ENCODE measurements around the gene SH2D6.
"Not testable (repeated sequence)": the region's sequence is repeated elsewhere in the genome, so short reads cannot be mapped to it uniquely, and the experiment has no call there.

SH2D6 gene

DNA sequence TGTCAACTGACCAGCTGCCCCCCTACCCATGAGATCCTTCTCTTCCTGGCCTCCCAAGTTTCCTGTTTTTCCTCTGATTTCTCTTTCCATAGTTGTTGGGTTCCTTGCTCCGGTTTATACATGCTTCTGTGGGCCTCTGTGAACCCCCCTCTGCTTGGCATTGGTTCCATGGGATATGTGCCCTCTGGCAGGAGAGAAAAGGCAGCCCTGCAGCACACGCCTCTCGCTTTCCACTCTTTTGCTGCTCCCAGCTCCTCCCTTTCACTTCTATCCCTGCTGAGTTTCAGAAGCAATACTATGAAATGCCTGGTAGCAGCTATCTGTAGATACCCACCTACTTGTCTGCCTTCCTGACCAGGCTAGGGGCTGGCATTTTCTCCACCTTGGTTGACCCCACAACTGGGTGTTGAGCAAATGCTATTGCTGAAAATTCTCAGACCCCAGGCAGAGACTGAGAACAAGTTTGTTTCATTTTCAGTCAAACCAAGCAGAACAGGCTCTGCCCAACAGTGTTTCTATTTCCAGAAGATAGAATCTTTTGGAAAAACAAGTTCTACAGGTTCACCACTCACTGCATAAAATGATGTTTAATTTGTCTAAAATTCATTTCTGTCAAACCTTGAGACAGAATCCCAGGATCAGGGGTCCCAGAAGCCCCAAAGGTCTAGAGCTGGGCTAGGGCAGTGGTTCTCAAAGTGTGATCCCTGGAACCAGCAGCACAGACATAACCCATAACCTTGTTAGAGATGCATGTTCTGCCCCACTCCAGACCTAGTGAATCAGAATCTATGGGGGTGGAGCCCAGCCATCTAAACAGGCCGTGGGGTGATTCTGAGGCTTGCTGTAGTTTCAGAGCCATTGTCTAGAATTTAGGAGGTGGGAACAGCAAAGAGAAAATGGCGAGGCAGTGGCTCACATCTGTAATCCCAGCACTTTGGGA, 21.7 kb upstream of the SH2D6 start:
- in situ Hi-C loops (cut with MboI; ENCODE audit: low pct_unique_long_range_greater_than_20kb, low sequenced_read_pairs), result no loop called here
- no peak for DNase-seq

DNA sequence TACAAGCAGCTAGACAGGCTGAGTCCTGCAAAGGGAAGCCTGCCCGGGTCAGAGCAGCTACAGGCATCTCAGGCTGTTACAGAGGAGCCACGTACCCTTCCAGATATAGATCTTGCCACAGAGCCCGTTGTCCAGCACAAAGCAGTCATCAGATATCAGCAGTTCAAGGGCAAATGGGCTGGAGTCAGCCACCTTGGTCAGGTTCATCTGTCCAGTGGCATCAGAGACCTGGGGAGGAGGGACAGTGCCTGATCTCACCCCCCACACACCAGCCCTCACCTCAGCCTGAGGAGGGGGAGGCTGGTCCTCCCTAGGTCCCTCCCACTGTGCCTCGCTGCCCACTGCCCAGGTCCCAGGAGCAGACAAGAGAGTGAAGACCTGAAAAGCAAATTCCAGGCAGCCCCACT, 20.6 kb upstream of the SH2D6 start:
- in situ Hi-C loops (cut with MboI; ENCODE audit: low pct_unique_long_range_greater_than_20kb, low sequenced_read_pairs), result no loop called here

DNA sequence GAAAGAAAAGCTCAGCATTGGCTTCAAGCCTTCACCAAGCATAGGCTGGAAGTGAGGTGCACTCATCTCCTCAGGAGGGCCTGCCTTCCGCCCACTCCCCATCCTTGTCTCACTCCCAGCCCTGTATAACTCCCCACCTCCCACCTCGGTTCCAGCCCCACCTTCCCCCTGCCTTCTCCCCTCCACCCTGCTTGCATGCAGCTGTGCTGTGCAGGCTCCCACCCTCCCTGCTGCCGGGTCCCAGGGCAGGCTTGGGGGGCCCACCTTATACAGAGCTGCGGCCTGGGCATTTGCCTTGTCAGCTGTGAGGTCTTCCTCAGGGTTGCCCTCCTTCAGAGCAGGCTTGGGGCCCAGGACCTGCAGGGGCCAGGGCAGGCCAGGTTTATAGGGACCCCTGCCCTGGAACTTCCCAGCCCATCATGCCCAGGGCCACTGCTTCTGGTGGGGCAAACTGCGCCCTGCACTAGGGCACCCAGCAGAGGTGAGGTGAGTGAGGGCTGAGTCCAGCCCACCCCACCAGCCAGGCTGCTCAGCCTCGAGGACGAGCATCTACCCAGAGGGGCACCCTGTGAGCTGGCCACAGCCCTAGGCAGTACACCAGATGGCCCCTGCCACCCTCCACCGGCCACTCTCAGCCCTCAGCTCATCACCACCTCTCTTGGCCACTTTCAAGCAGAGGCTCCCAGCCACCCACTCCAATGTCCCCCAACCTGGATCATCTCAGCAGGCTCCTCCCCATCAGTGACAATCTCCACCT, 19.9 kb upstream of the SH2D6 start:
- no peak for DNase-seq
- in situ Hi-C loops (cut with MboI; ENCODE audit: low pct_unique_long_range_greater_than_20kb, low sequenced_read_pairs), result no loop called here

More for the DNA sequence above, 20.6 kb upstream of the SH2D6 start:
- DNase-seq, result no peak

DNA sequence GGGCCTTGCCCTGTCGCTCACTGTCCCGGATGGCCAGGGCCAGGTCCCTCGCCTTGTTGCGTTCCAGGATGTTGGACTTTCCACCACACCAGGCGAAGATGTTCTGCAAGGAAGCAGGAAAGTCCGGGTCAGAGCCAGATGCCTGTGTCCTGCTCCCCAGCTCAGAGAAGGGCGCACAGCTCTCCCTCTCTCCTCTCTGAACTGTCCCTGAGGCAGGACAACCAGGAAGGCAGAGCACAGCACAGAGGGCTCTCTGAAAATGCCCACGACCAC, 19.4 kb upstream of the SH2D6 start:
- in situ Hi-C loops (cut with MboI; ENCODE audit: low pct_unique_long_range_greater_than_20kb, low sequenced_read_pairs), result no loop called here
- DNase-seq, result no peak

DNA sequence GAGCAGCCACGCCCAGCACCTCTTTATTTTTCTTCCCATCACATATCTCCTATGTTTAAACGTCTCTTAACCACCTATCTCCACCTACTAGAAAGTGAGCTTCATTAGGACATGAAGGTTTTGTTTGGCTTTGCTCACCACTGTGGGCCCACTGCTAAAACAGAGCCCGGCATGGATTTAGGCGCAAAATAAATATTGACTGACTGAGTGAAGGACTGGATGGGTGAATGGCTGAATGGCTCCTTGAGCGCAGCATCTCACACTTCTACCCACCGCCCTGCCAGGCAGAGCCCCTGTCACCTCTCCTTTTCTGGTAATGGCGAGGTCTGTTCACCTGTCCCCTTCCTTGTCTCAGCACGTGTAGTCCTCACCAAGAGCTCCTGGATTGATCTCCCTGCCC, 18.5 kb upstream of the SH2D6 start:
- DNase-seq, result no peak
- in situ Hi-C loops (cut with MboI; ENCODE audit: low pct_unique_long_range_greater_than_20kb, low sequenced_read_pairs), result no loop called here

DNA sequence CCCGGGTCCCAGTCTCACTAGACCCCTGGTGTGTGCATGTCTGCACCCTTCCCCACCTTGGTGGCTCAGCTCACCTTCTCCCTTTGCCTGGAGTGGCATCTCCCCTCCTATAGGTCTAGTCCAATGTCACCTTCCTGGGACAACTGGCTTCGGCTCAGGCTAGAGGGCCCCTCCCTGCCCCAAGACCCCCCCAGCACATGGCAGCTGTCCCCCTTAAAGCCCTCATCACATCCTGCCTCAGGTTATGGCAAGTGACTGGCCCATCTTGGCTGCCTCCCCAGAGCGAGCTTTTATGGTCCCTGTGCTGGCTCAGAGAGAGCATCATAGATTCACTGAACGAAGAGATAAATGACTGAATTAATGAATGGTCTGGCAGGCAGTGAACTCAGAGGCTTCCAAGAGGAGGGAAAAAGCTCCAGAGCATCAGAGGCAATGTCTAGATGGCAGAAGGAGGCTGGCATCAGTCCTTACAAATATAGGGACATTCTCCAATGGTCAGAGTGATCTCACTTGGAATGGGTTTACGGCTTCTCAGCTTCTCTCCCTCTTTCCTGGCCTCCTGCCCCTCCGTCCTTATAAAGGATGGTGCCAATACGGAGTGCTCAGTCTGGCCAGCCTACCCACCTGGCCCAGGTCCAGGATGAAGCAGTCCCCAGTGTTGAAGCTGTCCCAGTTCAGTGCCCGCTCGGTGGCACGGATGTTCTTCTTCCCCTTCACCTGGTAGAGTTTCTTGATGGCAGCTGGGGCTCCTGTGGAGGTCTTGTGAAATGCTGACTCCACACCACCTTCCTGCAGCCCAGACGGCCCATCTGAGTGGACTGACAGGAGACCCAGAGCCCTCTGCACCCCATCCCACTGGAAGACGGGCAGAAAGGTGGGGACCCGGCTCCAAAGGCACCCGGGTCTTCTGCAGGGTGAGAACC, 17.7 kb upstream of the SH2D6 start:
- no peak for DNase-seq
- in situ Hi-C loops (cut with MboI; ENCODE audit: low pct_unique_long_range_greater_than_20kb, low sequenced_read_pairs), result no loop called here

DNA sequence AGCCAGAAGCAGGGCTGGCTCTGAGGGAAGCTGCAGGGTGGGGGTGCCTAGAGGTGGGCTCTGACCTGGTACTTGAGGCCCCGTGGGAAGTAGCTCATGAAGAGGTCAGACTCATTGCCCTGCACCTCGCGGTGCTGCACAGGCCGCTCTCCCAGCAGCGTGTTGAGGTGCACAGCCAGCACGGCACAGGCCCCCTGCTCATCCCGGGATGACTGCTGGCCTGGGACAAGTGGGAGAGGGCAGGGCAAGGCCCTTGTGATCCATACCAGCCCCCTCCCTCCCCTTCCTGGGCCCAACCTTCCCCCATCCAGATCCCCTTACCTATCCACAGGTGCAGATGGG, 17.1 kb upstream of the SH2D6 start:
- no peak for DNase-seq
- in situ Hi-C loops (cut with MboI; ENCODE audit: low pct_unique_long_range_greater_than_20kb, low sequenced_read_pairs), result no loop called here

DNA sequence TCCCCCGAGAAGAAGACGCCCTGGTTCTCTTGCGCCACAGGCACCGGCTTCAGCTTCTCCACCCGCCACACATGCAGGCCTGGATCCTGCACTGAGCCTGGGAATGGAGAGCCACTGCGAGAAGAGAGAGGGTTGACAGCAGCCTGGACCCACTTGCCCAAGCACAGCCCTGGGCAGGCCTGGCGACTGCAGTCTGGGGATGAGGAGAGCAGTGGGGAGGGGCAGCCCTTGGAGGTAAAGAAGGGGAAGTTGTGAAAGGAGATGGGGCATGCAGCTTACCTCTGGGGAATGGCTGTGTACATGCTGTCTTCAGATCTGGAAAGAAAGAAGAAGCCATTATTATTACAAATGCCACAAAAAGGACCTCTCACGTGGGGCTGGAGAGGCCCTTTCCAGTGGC, 16.7 kb upstream of the SH2D6 start:
- in situ Hi-C loops (cut with MboI; ENCODE audit: low pct_unique_long_range_greater_than_20kb, low sequenced_read_pairs), result no loop called here
- peak; percentile 78 for DNase-seq

DNA sequence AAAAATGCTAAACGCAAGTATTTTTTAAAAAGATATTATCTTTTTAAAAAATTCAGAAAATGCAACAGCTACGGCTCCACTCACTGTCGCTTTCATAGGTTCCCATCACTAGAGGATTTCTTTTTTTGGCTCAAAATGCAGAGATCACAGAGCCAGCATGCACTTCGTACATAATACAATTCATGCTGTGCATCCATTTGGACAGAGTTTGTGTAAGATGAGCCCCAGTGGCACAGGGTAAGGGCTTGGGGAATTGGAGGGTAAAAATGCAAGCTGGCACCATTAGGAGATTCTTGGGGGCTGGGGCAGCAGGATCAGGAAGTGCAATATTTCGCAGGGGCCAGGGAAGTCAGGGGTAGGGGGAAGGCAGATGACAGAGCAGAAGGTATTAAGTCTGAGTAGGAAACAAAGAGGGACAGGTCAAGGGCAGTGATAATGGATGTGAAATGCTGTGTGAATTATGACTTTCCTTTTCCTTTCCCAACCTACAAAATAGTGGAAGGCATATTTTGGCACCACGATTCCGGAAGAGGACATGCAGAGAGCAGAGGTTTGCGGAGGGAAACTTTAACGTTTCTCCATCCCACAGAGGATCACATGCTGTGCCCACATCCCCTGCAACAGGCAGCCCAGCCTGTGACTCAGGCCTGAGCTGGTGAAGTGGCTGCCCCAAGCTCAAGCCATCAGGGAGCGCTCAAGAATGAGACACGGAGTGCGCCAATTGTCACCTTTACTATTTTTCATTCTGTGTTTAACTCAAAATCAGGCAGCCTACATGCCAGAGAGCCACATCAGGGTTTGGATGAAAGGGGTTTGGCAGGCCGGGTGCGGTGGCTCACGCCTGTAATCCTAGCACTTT, 13.1 kb upstream of the SH2D6 start:
- peak; percentile 92 for DNase-seq
- in situ Hi-C loops (cut with MboI; ENCODE audit: low pct_unique_long_range_greater_than_20kb, low sequenced_read_pairs), result no loop called here

DNA sequence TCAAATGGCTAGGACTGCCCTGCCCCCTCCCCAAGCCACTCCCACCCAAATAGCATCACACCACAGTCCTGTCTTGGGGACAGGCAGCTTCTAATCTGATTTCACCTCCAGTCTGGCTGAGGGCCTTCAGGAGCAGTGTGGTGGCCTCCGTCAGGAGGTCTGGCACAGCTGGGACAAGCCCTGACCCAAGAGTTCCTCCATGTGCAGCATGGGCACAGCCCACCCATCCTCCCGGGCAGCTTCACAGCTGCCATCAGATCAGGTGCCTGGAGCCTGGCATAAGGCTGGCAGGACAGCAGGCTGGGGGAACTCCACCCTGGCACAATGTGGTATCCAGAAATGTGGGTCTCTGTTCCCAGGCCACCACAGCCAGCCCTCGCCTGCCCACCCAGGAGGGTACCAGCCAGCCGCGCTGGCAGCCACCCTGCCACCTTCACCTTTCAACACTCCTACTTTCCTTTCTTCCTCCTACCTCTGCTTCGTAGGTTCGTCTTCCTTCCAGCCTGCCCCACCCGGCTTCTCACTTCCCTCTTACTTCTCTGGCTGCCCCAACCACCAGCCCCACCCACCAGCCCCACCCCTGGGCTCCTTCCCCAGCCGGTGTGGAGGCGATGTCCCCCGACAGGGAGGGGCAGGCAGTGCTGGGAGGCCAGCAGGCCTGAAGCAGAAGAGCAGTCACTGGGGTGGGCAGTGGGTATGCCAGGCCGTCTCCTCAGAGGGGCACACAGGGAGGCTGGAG, 8.5 kb upstream of the SH2D6 start, which contains the start of gene CAPG:
CAPG (minus strand) TSS at position 522 of the 739 bp plus-strand sequence. CDS start 8,221 bp downstream, outside the sequence.
- in situ Hi-C loops (cut with MboI; ENCODE audit: low pct_unique_long_range_greater_than_20kb, low sequenced_read_pairs), result no loop called here

DNA sequence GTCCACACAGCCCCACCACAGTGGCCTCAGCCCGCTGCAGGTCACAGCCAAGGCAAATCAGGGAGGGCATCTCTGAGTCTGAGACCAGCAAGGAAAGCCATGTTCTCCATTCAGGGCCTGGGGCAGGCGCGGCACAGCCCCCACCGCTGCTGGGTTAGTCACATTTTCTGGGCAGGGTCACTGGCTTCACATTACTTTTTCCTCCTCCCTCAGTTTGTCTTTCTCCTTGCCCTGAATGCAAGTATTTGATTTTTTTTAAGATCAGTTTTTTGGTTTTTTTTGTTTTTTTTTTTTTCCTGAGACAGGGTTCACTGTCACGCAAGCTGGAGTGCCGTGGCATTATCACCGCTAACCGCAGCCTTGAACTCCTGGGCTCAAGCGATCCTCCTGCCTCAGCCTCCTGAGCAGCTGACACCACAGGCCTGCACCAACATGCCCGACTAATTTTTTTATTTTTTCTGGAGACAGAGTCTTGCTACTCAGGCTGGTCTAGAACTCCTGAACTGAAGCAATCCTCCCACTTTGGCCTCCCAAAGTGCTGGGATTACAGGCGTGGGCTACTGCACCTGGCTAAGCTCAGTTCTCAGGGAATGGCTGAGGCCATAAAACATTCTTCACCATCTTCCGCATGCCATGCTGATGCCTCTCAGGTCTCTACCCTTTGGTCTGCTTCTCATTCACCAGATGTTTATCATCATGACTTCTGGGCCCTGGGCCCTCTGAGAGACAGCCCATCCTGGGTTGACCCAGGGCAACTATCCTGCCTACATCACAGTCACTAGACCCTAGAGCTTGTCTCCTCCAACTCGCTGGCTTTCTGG, 7.7 kb upstream of the SH2D6 start:
- no peak for DNase-seq
- in situ Hi-C loops (cut with MboI; ENCODE audit: low pct_unique_long_range_greater_than_20kb, low sequenced_read_pairs), result no loop called here

More for the DNA sequence above, 8.5 kb upstream of the SH2D6 start, which contains the start of gene CAPG:
- DNase-seq, result peak; percentile 69

DNA sequence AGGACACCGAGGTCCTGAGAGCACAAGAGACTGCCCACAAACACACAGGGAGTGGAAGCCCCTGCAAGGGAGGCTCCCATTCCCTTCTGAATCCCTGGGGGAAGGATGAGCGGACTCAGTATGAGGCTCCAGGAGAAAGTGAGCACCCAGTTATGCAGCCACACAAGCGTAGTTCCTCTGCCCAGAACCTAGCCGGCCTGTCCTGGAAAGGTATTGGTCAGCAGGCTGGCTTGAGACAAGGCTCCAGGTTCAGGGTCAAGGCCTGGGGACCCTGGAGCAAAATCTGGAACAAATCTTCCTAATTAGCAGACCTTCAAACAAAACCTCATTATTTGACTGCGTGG, 7.1 kb upstream of the SH2D6 start:
- in situ Hi-C loops (cut with MboI; ENCODE audit: low pct_unique_long_range_greater_than_20kb, low sequenced_read_pairs), result no loop called here
- no peak for DNase-seq

DNA sequence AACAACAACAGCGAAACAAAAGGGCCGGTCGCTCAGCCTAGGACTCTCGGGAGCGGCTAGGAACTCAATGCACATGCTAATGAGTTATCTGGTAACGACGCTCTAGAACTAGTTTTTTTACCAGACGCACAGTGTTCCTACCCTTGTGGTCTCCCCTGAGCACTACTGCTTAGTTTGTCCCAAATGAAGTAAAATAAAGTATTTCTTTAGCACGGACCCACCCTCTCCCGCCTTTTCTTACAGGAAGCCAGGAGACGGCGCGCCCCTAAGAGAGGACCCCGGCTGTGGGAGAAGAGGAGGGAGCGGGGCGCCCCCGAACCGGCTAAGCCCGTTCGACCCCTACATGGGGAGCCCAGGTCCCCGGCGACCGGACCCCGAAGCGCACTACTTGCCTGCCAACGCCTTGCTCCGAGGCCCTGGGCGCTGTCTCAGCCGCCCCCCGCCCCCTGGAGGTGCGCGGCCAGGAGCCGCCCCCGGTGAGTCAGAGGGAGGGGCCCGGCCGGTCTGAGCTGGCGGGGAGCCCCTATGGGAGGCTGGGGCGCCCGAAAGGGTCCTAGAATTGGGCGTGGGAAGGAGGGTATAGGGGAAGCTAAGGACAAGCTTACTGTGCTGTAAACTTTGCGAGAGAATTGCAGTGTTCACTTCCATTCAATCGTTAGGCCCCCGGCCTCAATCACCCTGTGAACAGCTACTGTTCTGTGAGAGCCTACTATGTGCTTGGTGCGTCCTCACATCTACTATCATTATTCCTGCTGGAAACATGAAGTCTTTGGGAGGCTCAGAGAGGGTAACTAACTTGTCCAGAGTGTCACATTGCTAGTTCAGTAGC, 4.7 kb upstream of the SH2D6 start:
- DNase-seq, result no peak
- in situ Hi-C loops (cut with MboI; ENCODE audit: low pct_unique_long_range_greater_than_20kb, low sequenced_read_pairs), result no loop called here

DNA sequence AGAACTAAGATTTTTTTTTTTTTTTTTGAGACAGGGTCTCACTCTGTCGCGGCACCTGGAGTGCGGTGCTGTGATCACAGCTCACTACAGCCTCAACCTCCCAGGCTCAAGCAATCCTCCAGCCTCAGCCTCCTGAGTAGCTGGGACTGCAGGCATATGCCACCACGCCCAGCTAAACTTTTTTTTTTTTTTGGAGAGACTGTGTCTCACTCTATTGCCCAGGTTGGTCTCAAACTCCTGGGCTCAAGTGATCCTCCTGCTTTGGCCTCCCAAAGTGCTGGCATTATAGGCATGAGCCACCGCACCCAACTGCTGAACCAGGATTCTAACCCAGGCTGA, 4.1 kb upstream of the SH2D6 start:
- in situ Hi-C loops (cut with MboI; ENCODE audit: low pct_unique_long_range_greater_than_20kb, low sequenced_read_pairs); DNase-seq: not testable (repeated sequence)

DNA sequence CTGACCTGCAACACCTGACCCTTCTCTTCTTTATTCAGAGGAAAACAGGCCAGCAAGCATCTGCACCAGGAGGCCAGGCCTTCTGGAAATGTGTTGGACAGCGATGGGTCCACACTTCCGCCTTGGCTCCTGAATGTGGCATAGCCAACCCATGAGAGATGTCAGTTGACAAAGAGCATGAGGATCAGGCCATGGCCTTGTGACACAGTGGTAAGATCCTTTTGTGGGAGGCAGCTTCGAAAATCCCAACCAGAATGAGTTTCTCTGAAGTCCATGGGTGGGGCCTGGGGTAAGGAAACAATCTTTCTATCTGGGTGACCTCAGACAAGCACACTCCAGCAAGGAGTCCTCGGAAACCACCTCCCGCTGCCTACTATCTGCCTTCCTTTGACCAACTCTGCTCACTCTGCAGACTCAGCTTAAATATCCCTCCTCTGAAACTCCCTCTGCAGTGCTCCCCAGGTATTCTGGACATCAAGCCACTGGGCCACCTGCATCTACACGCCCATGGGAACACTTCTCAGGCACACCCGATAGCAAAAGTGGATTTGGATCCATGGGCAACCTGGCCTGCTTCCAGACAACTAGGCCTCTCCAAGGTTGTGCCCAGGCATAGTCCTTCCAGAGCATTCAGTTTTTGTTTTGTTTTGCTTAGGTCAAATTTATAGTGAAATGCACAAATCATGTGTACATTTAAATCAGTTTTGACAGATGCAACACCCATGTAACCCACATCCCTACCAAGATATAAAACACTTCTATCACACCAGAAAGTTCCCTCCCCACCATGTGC, 3.6 kb upstream of the SH2D6 start:
- in situ Hi-C loops (cut with MboI; ENCODE audit: low pct_unique_long_range_greater_than_20kb, low sequenced_read_pairs), result no loop called here
- no peak for DNase-seq
